ENCODE measurements around the gene LVRN. TPM values are rescaled to one million over a fixed set of nuclear protein-coding genes. Genes with fewer than 3 reads are reported as not detected.

The LVRN gene
- total RNA-seq, 4 donors from 2014 or later = 1.4 to 7.6 TPM; not detected in 2

- peak overlapping the region in 2 of 4 donors; percentile 21 to 47 for H3K27ac ChIP-seq
Observed at GRCh38 chr5:115979201-115980041, 17.1 kb downstream of the LVRN start.

GRCh38 chr5:115983519-115983918, 21.2 kb downstream of the LVRN start:
- H3K27me3 ChIP-seq = no peaks in the 10 kb centered on the region
- intact Hi-C loops (cut with DNase I; ENCODE audit: low total_unique reads) = no loop called here

More at GRCh38 chr5:115979201-115980041, 17.1 kb downstream of the LVRN start:
- H3K9me3 ChIP-seq = no peaks in the 10 kb centered on the region
- intact Hi-C loops (cut with DNase I; ENCODE audit: low total_unique reads) = no loop called here
- H3K27me3 ChIP-seq = no peaks in the 10 kb centered on the region
- in situ Hi-C loops (cut with MboI; ENCODE audit: low pct_ligation_motif_present in 1 of 4, low pct_unique_long_range_greater_than_20kb in 1 of 4, low sequenced_read_pairs in 3 of 4) = no loop called here
- 45 to 52% methylated on average over 2 to 3 of the region's 3 CpGs for WGBS, 2 donors (ENCODE audit: low coverage in 1 of 2)
- no peak for TF ChIP-seq EP300 (IDR thresholded peaks at IDR 0.05; ENCODE audit: low read depth)
- no peak for TF ChIP-seq POLR2A (IDR thresholded peaks at IDR 0.05)
- TF ChIP-seq POLR2AphosphoS5 (IDR thresholded peaks at IDR 0.05) = peak in 2 of 3 donors; percentile 38 to 46
- no peak for DNase-seq
- H3K4me3 ChIP-seq = no peak overlapping the region
- no peaks in the 10 kb centered on the region for H3K4me1 ChIP-seq
- no peaks in the 10 kb centered on the region for H3K36me3 ChIP-seq

GRCh38 chr5:115985802-115986757, 23.8 kb downstream of the LVRN start:
- TF ChIP-seq POLR2A (IDR thresholded peaks at IDR 0.05) (no peak), POLR2AphosphoS5 (IDR thresholded peaks at IDR 0.05) (no peak), CTCF (IDR thresholded peaks at IDR 0.05) (no peak), EP300 (IDR thresholded peaks at IDR 0.05; ENCODE audit: low read depth) (no peak)
- Histone ChIP-seq H3K27me3 (no peaks in the 10 kb centered on the region), H3K27ac (no peak overlapping the region), H3K4me1 (no peaks in the 10 kb centered on the region), H3K4me3 (no peak overlapping the region), H3K9me3 (no peaks in the 10 kb centered on the region), H3K36me3 (no peaks in the 10 kb centered on the region)
- intact Hi-C loops (cut with DNase I; ENCODE audit: low total_unique reads) (no loop called here), in situ Hi-C loops (cut with MboI; ENCODE audit: low pct_ligation_motif_present in 1 of 4, low pct_unique_long_range_greater_than_20kb in 1 of 4, low sequenced_read_pairs in 3 of 4) (no loop called here)
- no peak for DNase-seq
- WGBS, 2 donors (ENCODE audit: low coverage in 1 of 2) = 85 to 88% methylated on average over 8 to 10 of the region's 10 CpGs

More at GRCh38 chr5:115983519-115983918, 21.2 kb downstream of the LVRN start:
- Histone ChIP-seq H3K27ac (no peak overlapping the region), H3K9me3 (no peaks in the 10 kb centered on the region), H3K4me1 (no peaks in the 10 kb centered on the region), H3K4me3 (no peak overlapping the region), H3K36me3 (no peaks in the 10 kb centered on the region)
- in situ Hi-C loops (cut with MboI; ENCODE audit: low pct_ligation_motif_present in 1 of 4, low pct_unique_long_range_greater_than_20kb in 1 of 4, low sequenced_read_pairs in 3 of 4) = no loop called here
- TF ChIP-seq EP300 (IDR thresholded peaks at IDR 0.05; ENCODE audit: low read depth) = no peak
- 92 to 100% methylated on average over 1 of the region's 1 CpG for WGBS, 2 donors (ENCODE audit: low coverage in 1 of 2)
- DNase-seq = no peak

DNA sequence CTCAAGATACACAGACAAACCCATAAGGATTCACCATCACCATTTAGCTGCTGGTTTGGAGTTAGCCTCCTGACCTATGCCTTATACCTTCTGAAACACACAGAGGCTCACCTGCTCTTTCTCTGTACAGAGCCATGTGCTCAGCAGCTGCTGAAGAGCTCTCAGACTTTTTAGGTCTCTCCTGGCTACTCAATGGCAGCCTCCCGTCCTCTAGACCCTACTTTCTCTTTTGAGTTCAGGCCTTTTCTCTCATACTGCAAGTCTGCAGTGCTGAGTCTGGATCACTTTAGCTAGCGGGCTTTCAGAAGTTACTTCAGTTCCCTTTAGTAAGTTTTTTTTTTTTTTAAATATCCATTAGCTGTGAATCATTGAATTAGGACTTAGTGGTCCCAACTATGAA, 25.7 kb downstream of the LVRN start:
- TF ChIP-seq POLR2A (IDR thresholded peaks at IDR 0.05) = no peak
- TF ChIP-seq CTCF (IDR thresholded peaks at IDR 0.05) = no peak
- no peak for TF ChIP-seq EP300 (IDR thresholded peaks at IDR 0.05; ENCODE audit: low read depth)
- no peak for TF ChIP-seq POLR2AphosphoS5 (IDR thresholded peaks at IDR 0.05)
- Histone ChIP-seq H3K36me3 (no peaks in the 10 kb centered on the region), H3K27ac (no peak overlapping the region), H3K4me1 (no peaks in the 10 kb centered on the region), H3K9me3 (no peaks in the 10 kb centered on the region), H3K27me3 (no peaks in the 10 kb centered on the region), H3K4me3 (no peak overlapping the region)
- WGBS, 2 donors (ENCODE audit: low coverage in 1 of 2) = 82 to 89% methylated on average over 2 of the region's 2 CpGs
- DNase-seq = no peak
- intact Hi-C loops (cut with DNase I; ENCODE audit: low total_unique reads) (no loop called here), in situ Hi-C loops (cut with MboI; ENCODE audit: low pct_ligation_motif_present in 1 of 4, low pct_unique_long_range_greater_than_20kb in 1 of 4, low sequenced_read_pairs in 3 of 4) (no loop called here)
